DND-41 (cell line): ENCODE measurements around the gene ITGA2.

ENCODE experiments used
- ATAC-seq: fragments of 200-7000 bp; cut with Tn5 transposase; 3 replicates; pipeline ENCODE4 v1.9.1; 2021; ENCODE audit warnings: low read depth; ENCODE audit not compliant: insufficient read depth
- DNase-seq: peaks from one replicate; pipeline ENCODE4 v3.0.0-alpha.2; 2020
- H2AFZ ChIP-seq: 2 replicates; pipeline ENCODE4 v1.6.0; 2012; ENCODE audit warnings: low read depth, low read length
- H3K27ac ChIP-seq: 2 replicates; pipeline ENCODE4 v1.5.1; 2012; ENCODE audit warnings: low read length, inconsistent platforms
- H3K27me3 ChIP-seq: fragments of 200-600 bp; sonication (generic); 2 replicates; pipeline ENCODE4 v1.6.0; 2012; ENCODE audit warnings: low read length, mild to moderate bottlenecking, inconsistent platforms; ENCODE audit not compliant: insufficient read depth, poor library complexity
- H3K36me3 ChIP-seq: 2 replicates; pipeline ENCODE4 v1.5.1; 2012; ENCODE audit warnings: low read length, inconsistent platforms; ENCODE audit not compliant: insufficient read depth
- H3K4me1 ChIP-seq: 2 replicates; pipeline ENCODE4 v1.5.1; 2012; ENCODE audit warnings: mild to moderate bottlenecking, low read length; ENCODE audit not compliant: insufficient read depth
- H3K4me2 ChIP-seq: 2 replicates; pipeline ENCODE4 v1.6.0; 2012; ENCODE audit warnings: mild to moderate bottlenecking, moderate library complexity, low read length, inconsistent platforms; ENCODE audit not compliant: insufficient read depth
- H3K4me3 ChIP-seq, 2 experiments: fragments of 200-600 bp in 1 of 2; shearing (Covaris generic) in 1 of 2; 2 replicates each; pipeline ENCODE4 v1.5.1; 2012 to 2016; ENCODE audit warnings: inconsistent platforms in 2 of 2, low read length in 2 of 2, mild to moderate bottlenecking in 2 of 2, low read depth in 1 of 2, moderate library complexity in 1 of 2
- H3K79me2 ChIP-seq: 2 replicates; pipeline ENCODE4 v1.6.0; 2012; ENCODE audit warnings: low read length, inconsistent platforms; ENCODE audit not compliant: insufficient read depth
- H3K9ac ChIP-seq: 2 replicates; pipeline ENCODE4 v1.6.0; 2012; ENCODE audit warnings: low read depth, mild to moderate bottlenecking, inconsistent platforms, low read length, moderate library complexity
- H3K9me3 ChIP-seq: 2 replicates; pipeline ENCODE4 v1.5.1; 2012; ENCODE audit warnings: low read length, moderate library complexity, mild to moderate bottlenecking, inconsistent platforms; ENCODE audit not compliant: insufficient read depth, severe bottlenecking
- H4K20me1 ChIP-seq: 2 replicates; pipeline ENCODE4 v1.6.0; 2012; ENCODE audit warnings: low read length; ENCODE audit not compliant: insufficient read depth
- CTCF ChIP-seq: IDR thresholded peaks from 2 replicates; pipeline ENCODE4 v1.5.1; 2012; ENCODE audit warnings: borderline replicate concordance, low read length, moderate library complexity, mild to moderate bottlenecking; ENCODE audit not compliant: poor library complexity, severe bottlenecking; ENCODE audit errors: extremely low read depth
- EZH2 ChIP-seq: IDR thresholded peaks from 3 replicates; pipeline ENCODE4 v1.6.1; 2012; ENCODE audit warnings: borderline replicate concordance, low read depth, mild to moderate bottlenecking, moderate library complexity, low read length, inconsistent platforms; ENCODE audit not compliant: severe bottlenecking

Gene ITGA2

DNA sequence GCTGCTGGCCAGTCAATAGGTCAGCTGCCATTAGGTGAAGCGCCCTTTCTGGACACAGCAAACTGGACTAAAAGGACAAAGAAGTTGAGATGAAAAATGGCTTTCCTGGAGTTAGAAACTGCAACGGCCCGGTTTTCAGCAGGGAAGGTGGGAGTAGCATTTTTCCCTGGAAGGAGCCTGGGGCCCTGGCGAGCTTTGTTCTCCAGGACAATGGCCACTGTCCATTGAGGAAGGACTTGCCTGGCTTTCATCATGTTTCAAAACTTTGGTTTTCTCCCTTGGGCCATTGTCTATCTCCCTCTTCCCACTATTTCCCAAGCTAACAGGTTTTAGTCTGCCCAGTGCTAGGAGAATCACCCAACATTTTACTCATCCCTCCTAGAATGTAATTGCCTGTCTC, 64.2 kb downstream of the ITGA2 start:
- Histone ChIP-seq H3K36me3 (no peaks in the 10 kb centered on the region; the same call in 1 of the 2 replicates), H3K4me3 (no peak overlapping the region), H3K4me1 (0 out of 2 replicates have a peak, but pooled peaks cover 4% of the 10 kb centered on the region), H3K9ac (no peak overlapping the region), H3K79me2 (no peaks in the 10 kb centered on the region), H3K9me3 (no peaks in the 10 kb centered on the region), H4K20me1 (no peaks in the 10 kb centered on the region), H3K4me2 (no peak overlapping the region), H2AFZ (no peak overlapping the region), H3K27me3 (no peaks in the 10 kb centered on the region), H3K27ac (no peak overlapping the region)
- TF ChIP-seq CTCF = no peak
- no peak for TF ChIP-seq EZH2
- no peak for DNase-seq
- ATAC-seq = no peak

- Histone ChIP-seq H3K4me2 (no peak overlapping the region), H3K4me3 (no peak overlapping the region), H3K79me2 (no peaks in the 10 kb centered on the region), H3K36me3 (peaks cover 4% of the 10 kb centered on the region; the same call in 1 of the 2 replicates), H3K27me3 (no peaks in the 10 kb centered on the region), H3K9me3 (no peaks in the 10 kb centered on the region), H3K9ac (no peak overlapping the region), H2AFZ (no peak overlapping the region), H3K27ac (no peak overlapping the region), H4K20me1 (no peaks in the 10 kb centered on the region), H3K4me1 (0 out of 2 replicates have a peak, but pooled peaks cover 4% of the 10 kb centered on the region)
- ATAC-seq (no peak), DNase-seq (no peak)
- no peak for TF ChIP-seq EZH2
- no peak for TF ChIP-seq CTCF
Measured at GRCh38 chr5:53055365-53055764, 66.2 kb downstream of the ITGA2 start.

GRCh38 chr5:53059281-53059680, 70.1 kb downstream of the ITGA2 start:
- H4K20me1 ChIP-seq = no peaks in the 10 kb centered on the region
- no peak overlapping the region for H3K27ac ChIP-seq
- no peak overlapping the region for H3K4me3 ChIP-seq
- H3K4me1 ChIP-seq = no peaks in the 10 kb centered on the region
- H3K9me3 ChIP-seq = no peaks in the 10 kb centered on the region
- peaks cover 8% of the 10 kb centered on the region; the same call in 1 of the 2 replicates for H3K36me3 ChIP-seq
- ATAC-seq (no peak), DNase-seq (no peak)
- H3K79me2 ChIP-seq = no peaks in the 10 kb centered on the region
- no peak overlapping the region for H2AFZ ChIP-seq
- H3K9ac ChIP-seq = no peak overlapping the region
- H3K27me3 ChIP-seq = no peaks in the 10 kb centered on the region
- TF ChIP-seq CTCF = no peak
- TF ChIP-seq EZH2 = no peak
- H3K4me2 ChIP-seq = no peak overlapping the region

DNA sequence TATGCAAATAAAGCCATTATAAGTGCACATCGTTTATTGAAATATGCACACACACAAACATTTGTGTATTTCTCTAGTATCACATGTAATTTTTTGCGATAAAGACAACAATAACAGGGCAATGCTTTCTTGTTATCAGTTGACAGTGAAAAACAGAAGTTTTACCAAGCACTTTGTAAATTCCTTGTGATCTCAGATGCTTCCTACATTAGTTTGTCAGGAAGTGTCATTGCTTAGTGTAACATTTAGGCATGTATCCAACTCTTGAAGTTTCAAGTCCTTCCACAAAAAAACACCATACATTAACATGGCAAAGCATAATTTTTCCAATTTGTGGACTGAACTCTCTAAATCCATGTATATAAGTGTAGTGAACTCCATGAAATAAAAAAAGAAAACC, 74.0 kb downstream of the ITGA2 start:
- no peak overlapping the region for H3K9ac ChIP-seq
- TF ChIP-seq EZH2 (no peak), CTCF (no peak)
- no peaks in the 10 kb centered on the region for H3K4me1 ChIP-seq
- H3K36me3 ChIP-seq = 0 out of 2 replicates have a peak, but pooled peaks cover 15% of the 10 kb centered on the region
- no peak overlapping the region for H3K4me3 ChIP-seq
- ATAC-seq (no peak), DNase-seq (no peak)
- H2AFZ ChIP-seq = no peak overlapping the region
- no peaks in the 10 kb centered on the region for H4K20me1 ChIP-seq
- no peaks in the 10 kb centered on the region for H3K27me3 ChIP-seq
- H3K79me2 ChIP-seq = no peaks in the 10 kb centered on the region
- no peaks in the 10 kb centered on the region for H3K9me3 ChIP-seq
- H3K27ac ChIP-seq = no peak overlapping the region
- H3K4me2 ChIP-seq = no peak overlapping the region
